ENCODE data around the gene UCK2. TPM values are rescaled to one million over a fixed set of nuclear protein-coding genes. Genes with fewer than 3 reads are reported as not detected.

Gene UCK2
- total and polyA plus RNA-seq, 9 of the 15 experiments (the other 6 are each of a cell fraction or from before 2014, with no cell fraction given) = 71.6 to 145 (median 95.8) TPM

DNA sequence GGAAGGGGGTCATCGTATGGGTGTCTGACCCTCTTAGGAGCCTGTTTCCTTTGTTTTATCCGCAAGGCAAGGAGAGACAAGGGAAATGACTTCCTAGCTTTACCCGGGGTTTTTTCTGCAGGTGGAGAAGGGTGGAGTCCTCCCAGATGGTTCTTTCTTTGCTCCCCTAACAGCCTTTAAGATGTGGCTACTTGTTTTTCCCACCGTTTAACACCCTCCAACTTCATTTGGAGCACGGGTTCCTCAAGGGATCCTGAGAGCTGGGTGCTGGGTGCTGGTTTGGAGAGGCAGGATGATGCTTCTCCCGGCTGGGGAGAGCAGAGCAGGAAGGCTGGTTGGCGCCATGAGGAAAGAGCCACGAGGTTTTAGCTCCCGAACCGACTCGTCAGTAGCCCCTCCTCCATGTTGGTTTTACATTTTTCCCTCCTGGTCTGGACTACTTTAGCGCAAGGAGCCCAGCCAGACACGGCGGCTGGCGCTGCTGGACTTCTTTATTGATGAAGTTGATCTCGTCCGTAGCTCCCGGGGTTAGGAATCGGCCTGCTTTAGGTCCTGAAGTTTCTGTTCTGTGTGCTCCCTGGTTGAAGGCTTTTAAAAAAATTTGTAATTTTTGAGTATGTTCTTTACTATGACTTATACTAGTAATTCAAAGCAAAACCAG lies 1.4 kb downstream of the UCK2 start (continued):
- no peak for TF ChIP-seq ZSCAN32 (CRISPR knock-in tag; IDR thresholded peaks at IDR 0.05)
- no peak for TF ChIP-seq STAT5B (CRISPR knock-in tag; IDR thresholded peaks at IDR 0.05)
- no peak for TF ChIP-seq SAFB (IDR thresholded peaks at IDR 0.05; ENCODE audit: borderline replicate concordance, low read depth, low read length)
- no peak for TF ChIP-seq MITF (IDR thresholded peaks at IDR 0.05)
- no peak for TF ChIP-seq ZNF717 (CRISPR knock-in tag; IDR thresholded peaks at IDR 0.05)
- TF ChIP-seq, protein P1, sequence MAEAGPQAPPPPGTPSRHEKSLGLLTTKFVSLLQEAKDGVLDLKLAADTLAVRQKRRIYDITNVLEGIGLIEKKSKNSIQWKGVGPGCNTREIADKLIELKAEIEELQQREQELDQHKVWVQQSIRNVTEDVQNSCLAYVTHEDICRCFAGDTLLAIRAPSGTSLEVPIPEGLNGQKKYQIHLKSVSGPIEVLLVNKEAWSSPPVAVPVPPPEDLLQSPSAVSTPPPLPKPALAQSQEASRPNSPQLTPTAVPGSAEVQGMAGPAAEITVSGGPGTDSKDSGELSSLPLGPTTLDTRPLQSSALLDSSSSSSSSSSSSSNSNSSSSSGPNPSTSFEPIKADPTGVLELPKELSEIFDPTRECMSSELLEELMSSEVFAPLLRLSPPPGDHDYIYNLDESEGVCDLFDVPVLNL (CRISPR knock-in tag; IDR thresholded peaks at IDR 0.05; ENCODE audit: low read depth) = no peak
- 0 out of 2 replicates have a peak, but pooled peaks have one; percentile 12 for TF ChIP-seq TRIM28 (IDR thresholded peaks at IDR 0.05)
- TF ChIP-seq, protein P2, sequence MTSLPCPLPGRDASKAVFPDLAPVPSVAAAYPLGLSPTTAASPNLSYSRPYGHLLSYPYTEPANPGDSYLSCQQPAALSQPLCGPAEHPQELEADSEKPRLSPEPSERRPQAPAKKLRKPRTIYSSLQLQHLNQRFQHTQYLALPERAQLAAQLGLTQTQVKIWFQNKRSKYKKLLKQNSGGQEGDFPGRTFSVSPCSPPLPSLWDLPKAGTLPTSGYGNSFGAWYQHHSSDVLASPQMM (CRISPR knock-in tag; IDR thresholded peaks at IDR 0.05) = no peak
- TF ChIP-seq CSDE1 (IDR thresholded peaks at IDR 0.05) = 0 out of 4 replicates have a peak, but pooled peaks of 1 of the 2 experiments have one; percentile 39
- no peak for TF ChIP-seq ZNF232 (CRISPR knock-in tag; IDR thresholded peaks at IDR 0.05)
- peak; percentile 23; the same call in 1 of the 2 replicates for TF ChIP-seq POLR2AphosphoS5 (IDR thresholded peaks at IDR 0.05; ENCODE audit: control insufficient read depth, insufficient read depth, low read depth, low read length)
- no peak for TF ChIP-seq ZZZ3 (IDR thresholded peaks at IDR 0.05)
- peak; percentile 82; the same call in 1 of the 2 replicates for TF ChIP-seq GTF2E2 (tag; IDR thresholded peaks at IDR 0.05)
- TF ChIP-seq ZNF75A (CRISPR knock-in tag; IDR thresholded peaks at IDR 0.05) = no peak
- TF ChIP-seq, protein P3, sequence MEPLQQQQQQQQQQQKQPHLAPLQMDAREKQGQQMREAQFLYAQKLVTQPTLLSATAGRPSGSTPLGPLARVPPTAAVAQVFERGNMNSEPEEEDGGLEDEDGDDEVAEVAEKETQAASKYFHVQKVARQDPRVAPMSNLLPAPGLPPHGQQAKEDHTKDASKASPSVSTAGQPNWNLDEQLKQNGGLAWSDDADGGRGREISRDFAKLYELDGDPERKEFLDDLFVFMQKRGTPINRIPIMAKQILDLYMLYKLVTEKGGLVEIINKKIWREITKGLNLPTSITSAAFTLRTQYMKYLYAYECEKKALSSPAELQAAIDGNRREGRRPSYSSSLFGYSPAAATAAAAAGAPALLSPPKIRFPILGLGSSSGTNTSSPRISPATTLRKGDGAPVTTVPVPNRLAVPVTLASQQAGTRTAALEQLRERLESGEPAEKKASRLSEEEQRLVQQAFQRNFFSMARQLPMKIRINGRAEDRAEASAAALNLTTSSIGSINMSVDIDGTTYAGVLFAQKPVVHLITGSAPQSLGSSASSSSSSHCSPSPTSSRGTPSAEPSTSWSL (CRISPR knock-in tag; IDR thresholded peaks at IDR 0.05; ENCODE audit: borderline replicate concordance) = no peak
- TF ChIP-seq HDAC3 (IDR thresholded peaks at IDR 0.05; ENCODE audit: borderline replicate concordance, partially characterized antibody) = no peak
- TF ChIP-seq HNRNPUL1 (IDR thresholded peaks at IDR 0.05; ENCODE audit: low read length) = no peak
- no peak for TF ChIP-seq USF2 (CRISPR knock-in tag; IDR thresholded peaks at IDR 0.05)
- TF ChIP-seq ZNF24 (IDR thresholded peaks at IDR 0.05) = peak; percentile 30; the same call in 1 of the 2 replicates
- TF ChIP-seq CHCHD3 (CRISPR knock-in tag; IDR thresholded peaks at IDR 0.05) = no peak
- no peak for TF ChIP-seq MAFF (IDR thresholded peaks at IDR 0.05; ENCODE audit: low read length)
- no peak for TF ChIP-seq HNRNPH1 (optimal IDR thresholded peaks at IDR 0.05; ENCODE audit: low read depth, low read length)

Data from K562 (cell line).